AG04450 (cell line): ENCODE data around the gene DCDC1. TPM values are rescaled to one million over a fixed set of nuclear protein-coding genes. Genes with fewer than 3 reads are reported as not detected.

Source experiments
- CTCF ChIA-PET: fragments of 300-600, 350-600 bp; formaldehyde crosslinking; extraction: SDS; loops from one replicate; lab custom pipeline; 2022; ENCODE audit warnings: antibody characterized with exemption, inconsistent platforms; lab: Charles Lee
- POLR2A ChIA-PET: fragments of 350-600 bp; formaldehyde crosslinking; extraction: SDS; loops from one replicate; lab custom pipeline; 2021; ENCODE audit warnings: antibody characterized with exemption, inconsistent platforms; lab: Yijun Ruan, JAX
- DNase-seq: peaks from one replicate; pipeline ENCODE4 v3.0.0-alpha.2; 2011; ENCODE audit warnings: low read depth, low spot score
- H3K27ac ChIP-seq: one replicate; pipeline ENCODE4 v1.5.1; 2012; ENCODE audit warnings: low read depth, low read length, control low read depth
- H3K27me3 ChIP-seq: one replicate; pipeline ENCODE4 v1.6.0; 2012; ENCODE audit warnings: low read length; ENCODE audit not compliant: control insufficient read depth, insufficient read depth
- H3K4me3 ChIP-seq: 2 replicates; pipeline ENCODE4 v1.5.1; 2011; ENCODE audit warnings: mild to moderate bottlenecking, low read depth, low read length, control low read depth
- H3K9me3 ChIP-seq: 2 replicates; pipeline ENCODE4 v1.5.1; 2012; ENCODE audit warnings: low read length; ENCODE audit not compliant: control insufficient read depth, insufficient read depth
- CTCF ChIP-seq: IDR thresholded peaks from 2 replicates; pipeline ENCODE4 v1.5.1; 2011; ENCODE audit warnings: low read depth, low read length, control low read depth, inconsistent platforms
- polyA plus RNA-seq: library from polyadenylated mRNA; depleted of rRNA; stranded (reverse); fragments of >200 nt; gene quantifications from 2 replicates; pipeline ENCODE4 v1.2.3, GENCODE V29; 2011

DCDC1 gene
- polyA plus RNA-seq, 1 experiment: 0.02 TPM

- Histone ChIP-seq H3K9me3 (no peaks in the 10 kb centered on the region), H3K4me3 (no peak overlapping the region), H3K27me3 (no peaks in the 10 kb centered on the region), H3K27ac (no peak overlapping the region)
- ChIA-PET POLR2A (no interaction called here), CTCF (no interaction called here)
- TF ChIP-seq CTCF: no peak
- DNase-seq: no peak
These were observed 276.9 kb downstream of the DCDC1 start for GRCh38 chr11:31092638-31093037.

- ChIA-PET POLR2A (no interaction called here), CTCF (no interaction called here)
- Histone ChIP-seq H3K27ac (no peak overlapping the region), H3K9me3 (no peaks in the 10 kb centered on the region), H3K27me3 (no peaks in the 10 kb centered on the region), H3K4me3 (no peak overlapping the region)
- no peak for TF ChIP-seq CTCF
- no peak for DNase-seq
These were observed 280.4 kb downstream of the DCDC1 start for GRCh38 chr11:31089117-31089516.

GRCh38 chr11:31069447-31070205 is 299.9 kb downstream of the DCDC1 start:
- Histone ChIP-seq H3K27me3 (no peaks in the 10 kb centered on the region), H3K9me3 (no peaks in the 10 kb centered on the region), H3K4me3 (no peak overlapping the region), H3K27ac (no peak overlapping the region)
- ChIA-PET CTCF (no interaction called here), POLR2A (no interaction called here)
- no peak for DNase-seq
- TF ChIP-seq CTCF: no peak

GRCh38 chr11:31060880-31061279 is 308.7 kb downstream of the DCDC1 start:
- H3K4me3 ChIP-seq: no peak overlapping the region
- ChIA-PET CTCF (no interaction called here), POLR2A (no interaction called here)
- no peak for DNase-seq
- TF ChIP-seq CTCF: no peak
- no peaks in the 10 kb centered on the region for H3K9me3 ChIP-seq
- no peaks in the 10 kb centered on the region for H3K27me3 ChIP-seq
- no peak overlapping the region for H3K27ac ChIP-seq

GRCh38 chr11:31059529-31059928 is 310.0 kb downstream of the DCDC1 start:
- DNase-seq: no peak
- no peak overlapping the region for H3K4me3 ChIP-seq
- ChIA-PET CTCF (no interaction called here), POLR2A (no interaction called here)
- H3K9me3 ChIP-seq: no peaks in the 10 kb centered on the region
- no peak overlapping the region for H3K27ac ChIP-seq
- TF ChIP-seq CTCF: no peak
- H3K27me3 ChIP-seq: no peaks in the 10 kb centered on the region
